Measurements from ENCODE around the gene NFATC2. TPM values are rescaled to one million over a fixed set of nuclear protein-coding genes. Genes with fewer than 3 reads are reported as not detected.

The NFATC2 gene
- total RNA-seq, 1 experiment from 2014 or later: 0.61 TPM

- Histone ChIP-seq H4K20me1 (ENCODE audit: control insufficient read depth, insufficient read depth, insufficient read length) (no peaks in the 10 kb centered on the region), H2AFZ (ENCODE audit: low read length) (no peak overlapping the region), H3K4ac (ENCODE audit: low read depth, low read length) (no peak overlapping the region), H3K27ac (ENCODE audit: insufficient read length, low read depth, low read length) (no peak overlapping the region), H2AK5ac (ENCODE audit: insufficient read length, low read length) (no peak overlapping the region), H3K4me2 (ENCODE audit: insufficient read depth, insufficient read length, low read length) (no peak overlapping the region), H2BK20ac (ENCODE audit: low read depth, low read length, poor library complexity, severe bottlenecking) (no peak overlapping the region), H2BK15ac (ENCODE audit: low read depth, low read length) (no peak overlapping the region), H3K79me2 (ENCODE audit: insufficient read depth, low read length) (no peaks in the 10 kb centered on the region), H3K4me1 (ENCODE audit: insufficient read depth, low read length) (no peaks in the 10 kb centered on the region), H2BK5ac (ENCODE audit: insufficient read length, low read length) (no peak overlapping the region), H3K23ac (ENCODE audit: insufficient read length, low read depth, low read length) (no peak overlapping the region), H3K56ac (ENCODE audit: insufficient read length, low read depth, low read length) (no peak overlapping the region), H3K79me1 (ENCODE audit: insufficient read depth, low read depth, low read length, poor library complexity, severe bottlenecking) (no peaks in the 10 kb centered on the region), H3T11ph (ENCODE audit: low read length) (no peak overlapping the region), H3K23me2 (ENCODE audit: insufficient read length, low read depth, low read length, poor library complexity, severe bottlenecking) (no peaks in the 10 kb centered on the region), H3K9ac (ENCODE audit: extremely low read depth, insufficient read length, low read length) (no peak overlapping the region), H2BK12ac (ENCODE audit: insufficient read length, low read depth, low read length) (no peak overlapping the region), H3K9me3 (ENCODE audit: control insufficient read depth, low read depth, low read length) (no peaks in the 10 kb centered on the region), H2BK120ac (ENCODE audit: low read depth, low read length, poor library complexity, severe bottlenecking) (no peak overlapping the region), H4K5ac (ENCODE audit: insufficient read length, low read depth, low read length) (no peak overlapping the region), H4K91ac (ENCODE audit: insufficient read length, low read depth, low read length) (no peak overlapping the region), H3K14ac (ENCODE audit: insufficient read depth, low read length) (no peak overlapping the region), H3K27me3 (ENCODE audit: insufficient read depth, low read length) (no peaks in the 10 kb centered on the region), H4K8ac (replicated peaks; ENCODE audit: insufficient read length, low read depth, low read length) (no peak overlapping the region), H3K18ac (ENCODE audit: insufficient read length, low read depth, low read length) (no peak overlapping the region)
- TF ChIP-seq CTCF (conservative IDR thresholded peaks at IDR 0.05): no peak
- no peak for DNase-seq
- Mint-ChIP-seq H3K27ac (no peak overlapping the region), H3K27me3 (ENCODE audit: low read depth) (peaks cover 36% of the 10 kb centered on the region), H3K4me1 (no peaks in the 10 kb centered on the region), H3K4me3 (no peak overlapping the region), H3K9me3 (peaks cover 2 to 3% of the 10 kb centered on the region in 2 experiments; a peak in 2 of 5 replicates), H3K36me3 (ENCODE audit: insufficient read depth in 1 of 3, low read depth in 3 of 3) (no peaks in the 10 kb centered on the region)
- no CpG with 5 or more reads among the region's 16 CpGs for WGBS (ENCODE audit: extremely low coverage, insufficient read length, low lambda C conversion rate)
Observed at GRCh38 chr20:51570739-51571459, 28.4 kb upstream of the NFATC2 start.
